Lung (tissue), 12 donors: ENCODE measurements around the gene MAPKAPK2. TPM values are rescaled to one million over a fixed set of nuclear protein-coding genes. Genes with fewer than 3 reads are reported as not detected.
A peak's percentile ranks its signal among the peaks of the same experiment; 100 is the strongest.

ENCODE experiments used
- ATAC-seq: fragments of 200-7000 bp; cut with Tn5 transposase; one replicate; pipeline ENCODE4 v1.9.1; 2020; ENCODE audit warnings: moderate number of reproducible peaks; ENCODE audit not compliant: insufficient read depth, low FRiP score
- DNase-seq, 3 donors: peaks; one replicate each; pipeline ENCODE4 v3.0.0-alpha.2; 2013 to 2017
- H3K27ac ChIP-seq, 2 donors: one replicate each; pipeline ENCODE4 v1.5.1; 2013; ENCODE audit warnings: mild to moderate bottlenecking in 2 of 2, moderate library complexity in 2 of 2, control low read depth in 1 of 2, inconsistent platforms in 1 of 2, low read depth in 1 of 2, low read length in 1 of 2
- H3K27me3 ChIP-seq, 3 donors: one replicate each; pipeline ENCODE4 v1.5.1; 2013; ENCODE audit warnings: low read length in 2 of 3; ENCODE audit not compliant: control insufficient read depth in 3 of 3, insufficient read depth in 3 of 3
- H3K36me3 ChIP-seq, 4 donors: one replicate each; pipeline ENCODE4 v1.5.1; 2013; ENCODE audit warnings: low read length in 4 of 4, mild to moderate bottlenecking in 1 of 4, moderate library complexity in 1 of 4; ENCODE audit not compliant: control insufficient read depth in 4 of 4, insufficient read depth in 4 of 4
- H3K4me1 ChIP-seq, 5 donors: one replicate each; pipeline ENCODE4 v1.5.1; 2013; ENCODE audit warnings: low read length in 5 of 5, mild to moderate bottlenecking in 2 of 5, moderate library complexity in 1 of 5; ENCODE audit not compliant: control insufficient read depth in 5 of 5, insufficient read depth in 5 of 5
- H3K4me3 ChIP-seq: one replicate; pipeline ENCODE4 v1.5.1; 2013; ENCODE audit warnings: mild to moderate bottlenecking, control low read depth, moderate library complexity
- H3K9ac ChIP-seq, 2 donors: one replicate each; pipeline ENCODE4 v1.5.1; 2013; ENCODE audit warnings: low read length in 2 of 2, control low read depth in 1 of 2; ENCODE audit not compliant: insufficient read depth in 1 of 2
- H3K9me3 ChIP-seq, 4 donors: one replicate each; pipeline ENCODE4 v1.5.1; 2013; ENCODE audit warnings: low read length in 3 of 4, mild to moderate bottlenecking in 1 of 4, moderate library complexity in 1 of 4; ENCODE audit not compliant: control insufficient read depth in 4 of 4, insufficient read depth in 3 of 4
- WGBS, 2 donors: extraction: QIAGEN DNeasy Blood & Tissue Kit; methylation state at CpG; one replicate each; pipeline ENCODE4 v1.1.7; 2013; 5-methylcytosine and 5-hydroxymethylcytosine counted together
- polyA plus RNA-seq, 2 donors: library from polyadenylated mRNA; stranded (reverse); fragments of 200-250 nt; gene quantifications; one replicate each; pipeline ENCODE4 v1.2.1, GENCODE V29; 2013
- total RNA-seq, 2 donors: library from RNA; depleted of rRNA in 1 of 2; stranded (reverse); fragments of >200 nt in 1 of 2; gene quantifications; one replicate each; pipeline ENCODE4 v1.2.1, GENCODE V29; 2014 to 2021
- TF ChIP-seq, protein P1 (sequence below): IDR thresholded peaks from 2 replicates; pipeline ENCODE4 v1.5.1; 2012; ENCODE audit warnings: mild to moderate bottlenecking; ENCODE audit errors: control extremely low read depth, extremely low read depth
- donor health status: control.
- donor health status: control.
- donor health status: Bipolar disorder and iron deficiency.
- donor health status: healthy.
- donor health status: DM: yes; HTN: yes; CAD: no.

MAPKAPK2 gene
- total and polyA plus RNA-seq, 4 donors: 35.8 to 116 (median 75.1) TPM

- H3K4me3 ChIP-seq: no peak overlapping the region
- peak overlapping the region; percentile 47 to 81 for H3K27ac ChIP-seq
- H3K4me1 ChIP-seq: peaks cover 0 to 31% (median 8%) of the 10 kb centered on the region in 5 donors
- TF ChIP-seq, protein P1, sequence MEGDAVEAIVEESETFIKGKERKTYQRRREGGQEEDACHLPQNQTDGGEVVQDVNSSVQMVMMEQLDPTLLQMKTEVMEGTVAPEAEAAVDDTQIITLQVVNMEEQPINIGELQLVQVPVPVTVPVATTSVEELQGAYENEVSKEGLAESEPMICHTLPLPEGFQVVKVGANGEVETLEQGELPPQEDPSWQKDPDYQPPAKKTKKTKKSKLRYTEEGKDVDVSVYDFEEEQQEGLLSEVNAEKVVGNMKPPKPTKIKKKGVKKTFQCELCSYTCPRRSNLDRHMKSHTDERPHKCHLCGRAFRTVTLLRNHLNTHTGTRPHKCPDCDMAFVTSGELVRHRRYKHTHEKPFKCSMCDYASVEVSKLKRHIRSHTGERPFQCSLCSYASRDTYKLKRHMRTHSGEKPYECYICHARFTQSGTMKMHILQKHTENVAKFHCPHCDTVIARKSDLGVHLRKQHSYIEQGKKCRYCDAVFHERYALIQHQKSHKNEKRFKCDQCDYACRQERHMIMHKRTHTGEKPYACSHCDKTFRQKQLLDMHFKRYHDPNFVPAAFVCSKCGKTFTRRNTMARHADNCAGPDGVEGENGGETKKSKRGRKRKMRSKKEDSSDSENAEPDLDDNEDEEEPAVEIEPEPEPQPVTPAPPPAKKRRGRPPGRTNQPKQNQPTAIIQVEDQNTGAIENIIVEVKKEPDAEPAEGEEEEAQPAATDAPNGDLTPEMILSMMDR: no peak
- ATAC-seq (peak; percentile 81), DNase-seq (peak; percentile 65 to 87 (median 69))
- WGBS, 2 donors: 51 to 71% methylated on average over 1 of the region's 1 CpG
- H3K27me3 ChIP-seq: no peaks in the 10 kb centered on the region
- no peaks in the 10 kb centered on the region for H3K9me3 ChIP-seq
- no peak overlapping the region for H3K9ac ChIP-seq
- no peaks in the 10 kb centered on the region for H3K36me3 ChIP-seq
These were observed 9.9 kb upstream of the MAPKAPK2 start for GRCh38 chr1:206674745-206675175.

GRCh38 chr1:206676499-206676898 lies 8.2 kb upstream of the MAPKAPK2 start:
- H3K4me3 ChIP-seq: no peak overlapping the region
- 48 to 78% methylated on average over 2 of the region's 2 CpGs for WGBS, 2 donors
- H3K4me1 ChIP-seq: peaks cover 0 to 31% (median 8%) of the 10 kb centered on the region in 5 donors
- H3K36me3 ChIP-seq: no peaks in the 10 kb centered on the region
- no peak overlapping the region for H3K27ac ChIP-seq
- H3K9ac ChIP-seq: no peak overlapping the region
- no peak for DNase-seq
- no peak for ATAC-seq
- H3K9me3 ChIP-seq: no peaks in the 10 kb centered on the region
- no peaks in the 10 kb centered on the region for H3K27me3 ChIP-seq
- TF ChIP-seq, protein P1: no peak

DNA sequence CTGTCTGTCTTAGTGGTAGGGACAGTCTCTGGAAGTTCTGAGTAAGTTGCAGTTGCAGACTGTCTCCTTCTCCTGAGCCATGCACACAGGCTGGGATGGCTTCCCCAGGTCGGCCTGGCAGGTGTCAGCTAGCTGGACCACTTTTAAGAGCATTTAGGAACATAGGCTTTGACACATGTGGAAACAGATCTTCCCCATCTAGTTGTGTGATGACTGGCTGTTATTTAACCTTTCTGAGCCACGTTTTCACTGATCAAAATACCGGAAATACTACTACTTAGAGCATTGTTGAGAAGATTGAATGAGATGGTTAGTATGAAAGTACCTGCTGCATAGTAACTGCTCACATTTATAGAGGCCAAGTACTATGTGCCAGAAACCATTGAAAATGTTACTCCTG lies 6.2 kb upstream of the MAPKAPK2 start:
- H3K36me3 ChIP-seq: no peaks in the 10 kb centered on the region
- DNase-seq (no peak), ATAC-seq (no peak)
- H3K4me1 ChIP-seq: peaks cover 0 to 17% (median 5%) of the 10 kb centered on the region in 5 donors
- no peak overlapping the region for H3K9ac ChIP-seq
- whole genome bisulfite sequencing, 2 donors: 74 to 86% methylated on average over 3 of the region's 3 CpGs
- TF ChIP-seq, protein P1: no peak
- no peaks in the 10 kb centered on the region for H3K9me3 ChIP-seq
- H3K27ac ChIP-seq: no peak overlapping the region
- peaks cover 0 to 2% (median 0%) of the 10 kb centered on the region in 3 donors for H3K27me3 ChIP-seq
- H3K4me3 ChIP-seq: no peak overlapping the region

GRCh38 chr1:206679738-206680211 lies 4.9 kb upstream of the MAPKAPK2 start:
- WGBS, 2 donors: 29 to 52% methylated on average over 5 of the region's 5 CpGs
- no peaks in the 10 kb centered on the region for H3K36me3 ChIP-seq
- DNase-seq (no peak), ATAC-seq (no peak)
- no peaks in the 10 kb centered on the region for H3K9me3 ChIP-seq
- TF ChIP-seq, protein P1: no peak
- H3K27ac ChIP-seq: no peak overlapping the region
- no peak overlapping the region for H3K4me3 ChIP-seq
- peaks cover 0 to 6% (median 0%) of the 10 kb centered on the region in 3 donors for H3K27me3 ChIP-seq
- H3K9ac ChIP-seq: no peak overlapping the region
- H3K4me1 ChIP-seq: peaks cover 0 to 10% (median 5%) of the 10 kb centered on the region in 5 donors
